Amygdala (tissue), 56 donors: ENCODE data around the gene RNF227.
"Not testable (repeated sequence)": the region's sequence is repeated elsewhere in the genome, so short reads cannot be mapped to it uniquely, and the experiment has no call there.

Source experiments
- DNase-seq, 56 donors: peaks; one replicate each; lab custom pipeline; 2025; lab: John Stamatoyannopoulos, UW

RNF227 gene

DNA sequence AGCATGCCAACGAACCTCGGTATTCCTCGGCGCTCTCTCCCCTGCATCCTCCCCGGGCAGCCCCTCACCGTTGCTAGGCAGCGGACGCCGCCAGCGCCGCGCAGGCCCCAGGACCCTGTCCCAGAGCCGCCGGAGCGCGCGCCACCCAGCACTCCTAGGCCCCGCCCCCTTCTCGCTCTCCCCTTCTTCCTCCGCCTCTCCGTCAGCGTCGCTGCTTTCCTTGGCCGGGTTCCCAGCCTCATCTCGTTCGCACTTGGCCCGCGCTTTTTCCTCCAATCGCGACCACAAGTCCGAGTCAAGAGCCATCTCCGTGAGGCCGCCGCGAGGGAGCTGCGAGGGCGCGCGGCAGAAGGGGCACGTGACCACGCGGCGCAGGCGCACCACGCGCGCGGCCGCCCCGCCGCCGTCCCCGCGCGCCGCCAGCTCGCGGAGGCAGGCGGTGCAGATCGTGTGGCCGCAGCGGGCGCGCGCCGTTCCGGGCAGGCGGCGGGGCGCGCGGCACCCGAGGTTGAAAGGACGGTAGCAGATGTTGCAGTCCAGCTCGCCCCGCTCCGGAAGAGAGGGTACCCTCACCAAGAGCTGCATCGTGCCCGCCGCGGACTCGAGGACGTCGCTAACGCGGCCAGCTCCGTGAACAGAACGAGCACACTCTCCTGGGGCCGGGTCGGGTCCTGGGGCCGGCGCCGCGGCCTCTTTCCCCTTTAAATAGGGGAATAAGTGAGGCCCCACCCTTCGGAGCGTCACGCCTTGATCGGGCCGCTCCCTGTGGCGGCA lies at the start of gene RNF227:
TSS of gene RNF227 (minus strand) at position 679 of the 774 bp plus-strand sequence. CDS start at position 585, 94 bp downstream.
- peak in 54 of 56 donors; percentile 38 to 90 (median 78) for DNase-seq

DNA sequence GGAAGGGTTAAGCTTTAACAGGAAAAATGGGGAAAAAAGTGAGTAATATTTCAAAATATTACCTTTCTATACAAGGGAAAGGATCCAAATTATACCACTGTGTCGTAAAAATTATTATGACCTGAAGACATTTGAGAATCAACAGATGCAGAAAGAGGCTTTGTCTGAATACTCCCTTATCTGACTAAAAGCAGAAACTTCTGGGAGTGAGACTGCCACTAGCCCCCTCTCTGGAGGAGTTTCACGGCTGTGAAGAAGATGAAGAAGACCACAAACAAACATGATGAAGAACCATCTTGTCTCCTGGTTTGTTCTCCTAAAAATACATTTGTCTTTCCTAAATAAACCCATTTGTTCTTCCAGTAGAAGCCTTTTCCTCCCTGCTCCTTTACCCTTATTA lies 45.3 kb upstream of the RNF227 start:
- no peak for DNase-seq

DNA sequence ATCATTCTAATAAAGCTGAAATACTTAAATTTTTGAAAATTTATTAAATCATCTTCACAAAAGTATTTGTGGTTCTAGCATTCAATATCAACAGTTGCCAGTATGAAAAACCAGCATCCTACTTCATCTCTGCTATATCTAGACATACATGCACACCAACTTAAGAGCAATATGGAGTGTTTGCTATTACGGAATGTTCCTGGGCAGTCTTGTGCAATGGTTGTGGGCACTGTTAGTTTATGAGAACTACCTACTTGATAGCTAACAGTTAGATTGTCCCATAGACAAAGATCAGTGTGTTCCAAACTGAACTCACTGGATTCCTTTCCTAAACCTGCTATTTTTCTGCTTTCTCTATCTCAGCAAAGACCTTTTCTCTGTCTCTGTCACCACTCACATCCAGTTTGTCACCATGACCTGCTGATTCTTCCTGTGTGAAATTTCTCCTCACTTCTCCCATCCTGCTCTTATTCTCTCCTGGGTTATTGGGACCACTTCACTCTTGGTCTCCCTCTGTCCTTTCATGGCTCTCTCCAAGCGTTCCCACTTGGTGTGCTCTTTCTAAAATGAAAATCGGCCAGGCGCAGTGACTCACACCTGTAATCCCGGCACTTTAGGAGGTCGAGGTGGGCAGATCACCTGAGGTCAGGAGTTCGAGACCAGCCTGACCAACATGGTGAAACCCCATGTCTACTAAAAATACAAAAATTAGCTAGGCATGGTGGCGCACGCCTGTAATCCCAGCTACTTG lies 43.6 kb upstream of the RNF227 start:
- DNase-seq, result no peak

DNA sequence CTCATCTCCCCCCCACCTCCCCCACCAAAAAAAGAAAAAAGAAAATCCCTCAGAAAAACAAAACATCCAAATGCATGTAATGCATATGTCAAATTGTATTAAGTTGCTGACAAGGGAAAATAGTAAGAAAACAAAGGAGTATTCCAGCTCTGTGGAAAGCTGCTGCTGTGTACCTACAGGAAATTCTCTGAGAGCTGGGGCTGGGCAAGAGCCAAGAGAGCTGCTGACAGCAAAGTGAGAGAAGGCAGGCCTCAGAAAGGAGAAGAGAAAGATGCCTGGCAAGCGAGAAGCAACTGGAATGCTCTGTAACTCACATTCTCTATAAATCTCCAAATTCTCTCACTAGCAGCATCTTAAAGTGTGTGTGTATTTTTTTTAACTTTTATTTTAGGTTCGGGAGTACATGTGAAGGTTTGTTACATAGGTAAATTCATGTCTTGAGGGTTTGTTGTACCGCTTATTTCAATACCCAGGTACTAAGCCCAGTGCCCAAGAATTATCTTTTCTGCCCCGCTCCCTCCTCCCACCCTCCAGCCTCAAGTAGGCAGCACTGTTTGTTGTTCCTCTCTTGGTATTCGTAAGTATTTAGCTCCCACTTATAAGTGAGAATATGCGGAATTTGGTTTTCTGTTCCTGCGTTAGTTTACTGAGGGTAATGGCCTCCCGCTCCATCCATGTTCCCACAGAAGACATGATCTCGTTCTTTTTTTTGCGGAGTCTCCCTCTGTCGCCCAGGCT lies 40.3 kb upstream of the RNF227 start:
- peak in 3 of 56 donors; percentile 2 to 14 (median 6) for DNase-seq

DNA sequence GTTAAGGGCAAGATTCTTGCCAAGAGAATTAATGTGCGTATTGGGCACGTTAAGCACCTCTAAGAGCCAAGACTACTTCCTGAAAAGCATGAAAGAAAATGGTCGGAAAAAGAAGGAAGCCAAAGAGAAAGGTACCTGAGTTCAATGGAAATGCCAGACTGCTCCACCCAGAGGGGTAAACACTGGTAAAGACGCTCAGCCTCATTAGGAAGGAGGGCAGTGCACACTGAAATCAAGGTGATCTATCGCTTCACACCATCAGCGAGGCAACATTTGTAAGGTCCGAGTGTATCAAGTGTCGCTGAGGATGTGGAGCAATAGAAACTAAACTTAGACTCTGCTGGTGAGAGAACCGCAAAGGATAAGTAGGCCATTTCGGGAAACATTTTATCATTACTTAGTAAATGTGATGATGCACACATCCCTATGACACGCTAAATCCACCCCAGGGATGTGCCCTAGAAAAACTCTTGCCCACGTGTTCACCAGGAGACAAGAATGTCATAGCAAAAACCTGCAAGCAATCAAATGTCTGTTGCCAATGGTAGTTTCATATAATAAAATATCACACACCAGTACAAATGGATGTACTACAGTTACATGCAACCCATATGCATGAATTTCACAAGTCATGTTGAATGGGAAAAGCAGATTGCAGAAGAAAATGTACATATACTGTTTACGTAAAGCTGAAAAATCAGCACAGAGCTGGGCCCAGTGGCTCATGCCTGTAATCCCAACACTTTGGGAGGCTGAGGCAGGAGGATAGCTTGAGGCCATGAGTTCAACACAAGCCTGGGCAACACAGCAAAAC lies 39.5 kb upstream of the RNF227 start:
- no peak for DNase-seq

DNA sequence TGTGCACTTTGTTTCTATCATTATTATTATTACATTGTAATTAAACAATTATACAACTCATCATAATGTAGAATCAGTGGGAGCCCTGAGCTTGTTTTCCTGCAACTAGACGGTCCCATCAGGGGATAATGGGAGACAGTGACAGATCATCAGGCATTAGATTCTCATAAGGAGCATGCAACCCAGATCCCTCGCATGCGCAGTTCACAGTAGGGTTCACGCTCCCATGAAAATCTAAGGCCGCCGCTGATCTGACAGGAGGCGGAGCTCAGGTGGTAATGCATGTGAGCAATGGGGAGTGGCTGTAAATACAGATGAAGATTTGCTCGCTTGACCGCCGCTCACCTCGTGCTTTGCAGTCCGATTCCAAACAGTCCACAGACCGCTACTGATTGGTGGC lies 37.2 kb upstream of the RNF227 start:
- DNase-seq, result not testable (repeated sequence)

DNA sequence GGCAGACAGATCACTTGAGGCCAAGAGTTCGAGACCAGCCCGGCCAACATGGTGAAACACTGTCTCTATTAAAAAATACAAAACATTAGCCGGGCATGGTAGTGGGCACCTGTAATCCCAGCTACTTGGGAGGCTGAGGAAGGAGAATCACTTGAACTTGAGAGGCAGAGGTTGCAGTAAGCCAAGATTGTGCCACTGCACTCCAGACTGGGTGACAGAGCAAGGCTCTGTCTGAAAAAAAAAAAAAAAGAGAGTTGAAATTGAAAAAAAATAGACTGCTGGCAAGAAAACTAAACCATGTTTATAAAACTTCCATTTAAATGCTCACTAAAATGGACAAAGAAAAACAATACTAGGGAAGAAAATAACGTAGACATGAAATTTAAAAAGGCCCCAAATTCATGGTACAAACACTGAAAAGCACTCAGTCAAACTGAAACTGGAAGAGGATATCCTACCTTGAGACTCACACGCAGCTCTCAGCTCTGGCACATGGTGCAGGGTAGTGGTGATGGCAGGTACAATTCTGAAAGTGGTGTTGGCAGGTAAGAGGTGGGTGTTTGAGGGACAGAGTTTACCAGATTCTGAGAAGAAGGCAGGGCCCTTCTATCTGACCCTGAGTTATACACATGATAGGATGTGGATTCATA lies 35.2 kb upstream of the RNF227 start:
- DNase-seq, result no peak

DNA sequence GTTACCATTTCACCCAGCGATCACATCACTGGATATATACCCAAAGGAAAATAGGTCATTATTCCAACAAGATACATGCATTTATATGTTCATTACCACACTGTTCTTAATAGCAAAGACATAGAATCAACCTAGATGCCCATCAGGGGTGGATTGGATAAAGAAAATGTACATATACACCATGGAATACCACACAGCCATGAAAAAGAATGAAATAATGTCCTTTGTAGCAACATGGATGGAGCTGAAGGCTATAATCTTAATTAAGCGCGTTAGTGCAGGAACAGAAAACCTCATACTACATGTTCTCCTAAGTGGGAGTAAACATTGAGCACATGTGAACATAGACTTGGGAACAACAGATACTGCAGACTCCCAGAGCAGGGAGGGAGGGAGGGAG lies 34.5 kb upstream of the RNF227 start:
- no peak for DNase-seq

DNA sequence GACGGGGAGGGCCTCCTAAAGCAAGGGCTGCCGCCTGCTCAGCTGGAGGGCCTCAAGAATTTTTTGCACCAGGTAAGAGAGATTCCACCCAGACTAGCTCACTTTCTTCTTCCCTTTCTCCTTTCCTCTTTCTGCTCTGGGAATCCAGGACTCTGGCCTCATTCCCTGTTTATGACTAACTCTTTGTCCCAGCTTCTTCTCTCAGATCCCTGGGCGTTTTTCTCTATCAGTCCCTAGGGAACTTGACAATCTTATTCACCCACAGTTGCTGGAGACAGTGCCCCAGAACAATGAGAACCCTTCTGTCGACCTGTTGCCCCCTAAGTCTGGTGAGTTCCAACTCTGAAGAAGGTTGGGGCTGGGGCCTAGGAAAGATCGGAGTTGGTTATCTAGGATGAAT lies 31.6 kb upstream of the RNF227 start:
- DNase-seq, result no peak

DNA sequence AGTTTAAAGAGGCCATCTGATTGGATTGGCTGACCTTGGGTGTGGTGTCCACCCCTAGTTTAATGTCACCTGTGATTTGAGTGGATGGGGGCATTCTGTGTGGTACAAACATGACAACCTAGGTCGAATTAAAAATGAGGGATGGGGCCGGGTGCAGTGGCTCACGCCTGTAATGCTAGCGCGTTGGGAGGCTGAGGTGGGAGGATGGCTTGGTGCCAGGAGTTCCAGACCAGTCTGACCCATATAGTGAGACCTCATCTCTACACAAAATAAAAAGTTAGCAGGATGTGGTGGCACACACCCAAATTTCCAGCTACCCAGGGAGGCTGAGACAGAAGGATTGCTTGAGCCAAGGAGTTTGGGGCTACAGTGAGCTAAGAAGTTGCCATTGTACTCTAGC lies 30.4 kb upstream of the RNF227 start:
- no peak for DNase-seq

DNA sequence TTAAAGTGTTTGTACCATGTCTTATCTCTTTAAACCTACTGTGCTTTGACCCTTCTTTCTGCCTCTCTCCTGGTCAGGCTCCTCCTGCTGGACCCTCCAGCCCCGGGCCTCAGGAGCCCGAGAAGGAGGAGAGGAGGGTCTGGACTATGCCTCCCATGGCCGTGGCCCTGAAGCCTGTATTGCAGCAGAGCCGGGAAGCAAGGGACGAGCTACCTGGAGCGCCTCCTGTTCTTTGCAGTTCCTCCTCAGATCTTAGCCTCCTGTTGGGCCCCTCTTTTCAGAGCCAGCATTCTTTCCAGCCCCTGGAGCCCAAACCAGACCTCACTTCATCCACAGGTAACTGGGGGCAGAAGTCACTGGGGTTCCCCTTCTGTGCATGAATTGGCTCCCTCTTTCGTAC lies 29.6 kb upstream of the RNF227 start:
- DNase-seq, result no peak

DNA sequence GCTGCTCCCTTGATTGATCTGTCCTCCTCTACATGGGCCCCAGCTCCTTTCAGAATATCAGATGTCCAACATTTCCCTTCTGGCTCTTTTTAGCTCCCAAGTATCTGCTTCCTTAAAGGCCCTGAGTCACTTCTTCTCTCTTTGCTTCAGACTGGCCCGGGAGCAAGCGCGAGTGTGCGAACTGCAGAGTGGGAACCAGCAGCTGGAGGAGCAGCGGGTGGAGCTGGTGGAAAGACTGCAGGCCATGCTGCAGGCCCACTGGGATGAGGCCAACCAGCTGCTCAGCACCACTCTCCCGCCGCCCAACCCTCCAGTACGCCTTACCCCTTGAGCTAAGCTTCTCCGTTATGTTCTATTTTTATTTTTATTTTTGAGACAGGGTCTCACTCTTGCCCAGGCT lies 28.2 kb upstream of the RNF227 start:
- no peak for DNase-seq

DNA sequence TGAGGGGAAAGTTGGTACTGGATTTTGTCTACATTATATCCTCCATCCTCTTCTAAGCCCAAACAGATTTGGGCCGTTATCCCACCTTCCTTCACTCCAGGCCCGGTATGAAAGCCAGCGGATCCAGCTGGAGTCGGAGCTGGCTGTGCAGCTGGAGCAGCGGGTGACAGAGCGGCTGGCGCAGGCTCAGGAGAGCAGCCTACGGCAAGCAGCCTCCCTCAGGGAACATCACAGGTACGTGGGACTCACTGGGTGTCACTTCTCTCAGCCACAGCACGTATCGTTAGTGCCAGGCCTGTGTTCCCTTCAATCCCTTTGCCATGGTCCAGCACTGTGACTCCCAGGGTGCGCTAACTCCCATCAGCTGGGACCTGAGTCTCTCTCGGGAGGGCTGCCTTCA lies 27.2 kb upstream of the RNF227 start:
- no peak for DNase-seq

DNA sequence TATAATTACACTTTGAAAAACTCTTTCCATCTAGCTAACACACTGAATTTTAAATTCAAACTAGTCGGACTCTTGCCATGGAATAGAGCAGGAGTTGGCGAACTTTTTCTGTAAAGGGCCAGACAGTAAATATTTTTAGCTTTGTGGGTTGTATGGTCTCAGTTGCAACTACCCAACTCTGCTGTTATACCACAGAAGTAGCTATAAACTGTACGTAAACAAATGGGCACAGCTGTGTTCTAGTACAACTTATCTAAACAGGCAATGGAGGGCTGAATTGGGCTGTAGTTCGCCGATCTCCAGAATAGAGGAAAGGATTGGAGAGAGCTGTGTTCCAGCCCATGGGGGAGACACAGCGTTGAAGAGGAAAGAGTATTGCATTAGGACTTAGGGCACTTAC lies 24.7 kb upstream of the RNF227 start:
- no peak for DNase-seq

DNA sequence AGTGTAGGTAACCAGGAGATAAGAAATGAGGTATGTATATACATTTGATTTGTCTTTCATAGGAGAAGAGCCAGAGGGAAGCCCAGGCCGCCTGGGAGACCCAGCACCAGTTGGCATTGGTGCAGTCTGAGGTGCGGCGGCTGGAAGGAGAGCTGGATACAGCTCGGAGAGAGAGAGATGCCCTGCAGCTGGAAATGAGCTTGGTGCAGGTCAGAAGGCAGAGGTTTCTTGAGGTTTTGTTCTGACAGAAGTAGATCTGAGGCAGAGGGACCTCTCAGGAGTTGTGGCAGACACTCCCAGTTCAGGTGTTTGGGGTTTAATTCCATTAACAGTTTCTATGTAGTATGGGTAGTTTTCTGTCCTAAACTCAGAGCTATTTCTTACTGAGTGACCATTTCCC lies 23.9 kb upstream of the RNF227 start:
- DNase-seq, result no peak

DNA sequence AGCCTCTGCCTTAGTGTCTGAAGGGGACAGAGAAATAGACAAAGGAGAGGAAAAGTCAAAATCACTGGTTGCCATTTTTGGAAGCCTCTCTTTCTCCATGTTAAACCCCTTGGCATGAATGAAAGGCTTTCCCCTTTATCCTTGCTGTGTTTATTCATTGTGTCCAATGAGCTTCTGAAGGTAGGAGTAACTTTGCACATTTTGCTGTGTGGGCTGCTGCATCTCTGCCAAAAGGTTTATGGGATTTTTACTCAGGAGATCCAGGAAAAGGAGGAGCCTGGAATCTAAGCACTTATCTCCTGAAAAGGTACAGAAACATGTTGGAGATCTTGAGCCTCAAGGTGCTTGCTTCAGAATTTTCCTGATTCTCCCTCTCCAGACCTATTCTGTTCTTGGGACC lies 19.8 kb upstream of the RNF227 start:
- no peak for DNase-seq

DNA sequence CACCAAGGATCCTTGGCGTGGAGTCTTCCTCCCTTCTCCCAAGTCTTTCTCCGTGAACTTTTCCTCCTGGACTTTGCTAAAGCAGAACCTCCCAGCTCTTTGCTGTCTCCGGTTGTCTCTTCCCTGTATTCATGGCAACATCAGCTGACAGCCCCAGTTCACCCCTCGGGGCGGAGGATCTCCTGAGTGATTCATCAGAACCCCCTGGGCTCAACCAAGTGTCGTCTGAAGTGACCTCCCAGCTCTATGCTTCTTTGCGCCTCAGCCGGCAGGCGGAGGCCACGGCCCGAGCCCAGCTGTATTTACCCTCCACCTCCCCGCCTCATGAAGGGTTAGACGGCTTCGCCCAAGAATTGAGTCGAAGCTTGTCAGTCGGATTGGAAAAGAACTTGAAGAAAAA lies 16.9 kb upstream of the RNF227 start:
- peak in 4 of 56 donors; percentile 8 to 22 (median 12) for DNase-seq

DNA sequence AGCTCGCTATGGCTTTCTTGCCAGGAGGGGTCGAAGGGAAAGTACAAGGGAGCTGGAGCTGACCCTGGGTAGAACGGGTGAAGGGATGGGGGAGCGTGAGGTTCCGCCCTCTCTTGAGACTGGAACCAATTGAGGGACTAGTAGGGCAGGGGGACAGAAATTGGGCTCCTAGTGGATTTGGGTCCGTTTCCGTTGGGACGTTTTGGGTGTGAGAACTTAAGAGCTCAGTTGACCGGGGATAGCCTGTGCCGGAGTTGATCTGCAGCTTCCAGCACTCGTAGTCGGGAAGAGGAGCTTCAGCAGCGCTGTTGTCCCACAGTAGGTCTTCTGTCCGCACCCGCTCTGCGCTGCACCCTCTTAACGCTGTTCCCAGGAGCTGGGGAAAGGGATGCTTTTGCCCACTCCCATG lies 16.4 kb upstream of the RNF227 start:
- peak in 10 of 56 donors; percentile 14 to 44 (median 30) for DNase-seq

DNA sequence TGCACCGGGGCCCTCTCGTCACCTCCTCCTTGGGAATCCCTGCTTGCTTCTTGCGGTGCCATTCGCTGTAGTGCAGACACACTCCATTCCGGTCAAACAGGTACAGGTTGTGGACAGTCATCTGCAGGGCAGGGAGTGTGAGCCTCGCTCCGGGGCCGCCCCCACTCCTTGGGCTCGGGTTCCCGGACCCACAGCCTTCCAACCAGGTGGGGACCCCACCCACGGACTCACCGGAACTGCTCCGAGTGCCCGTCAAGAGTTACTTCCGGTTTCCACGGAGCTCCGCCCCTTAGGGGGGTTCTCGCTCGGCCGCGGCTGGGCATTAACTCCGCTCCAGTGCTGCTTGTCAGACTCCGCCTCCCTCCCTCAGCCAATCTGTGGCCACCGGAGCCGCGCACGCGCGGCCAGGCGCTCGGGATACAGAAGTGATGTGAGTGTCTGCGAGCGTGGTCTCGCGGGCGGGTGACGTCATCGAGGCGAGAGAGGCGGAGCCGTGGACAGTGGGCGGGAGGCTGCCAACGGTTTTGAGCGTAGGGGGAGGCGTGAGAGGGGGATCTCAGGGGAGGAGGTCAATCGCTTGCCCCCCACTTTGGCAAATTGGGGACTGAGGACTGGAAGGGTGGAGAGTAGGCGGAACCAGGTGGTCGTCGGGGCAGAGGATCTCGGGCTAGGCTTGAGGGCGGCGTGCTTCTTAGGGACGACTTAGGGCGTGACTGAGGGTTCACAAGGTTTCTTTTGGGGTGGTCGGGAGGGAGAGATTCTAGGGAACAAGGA lies 15.8 kb upstream of the RNF227 start, which contains the start of the genes CNTROB and TRAPPC1:
TSS of gene CNTROB (plus strand) at position 498 of the 774 bp plus-strand sequence. CDS start 874 bp downstream, outside the sequence.
TSS of gene TRAPPC1 (minus strand) at position 238 of the 774 bp plus-strand sequence. CDS start at position 121, 117 bp downstream.
- DNase-seq, result peak; percentile 94 to 100 (median 99)
